HEK293 (cell line): ENCODE results near the gene MIGA1.

Source experiments
- HOXA7 ChIP-seq: sonication (generic); formaldehyde crosslinking; IDR thresholded peaks from 2 replicates; pipeline ENCODE4 v1.8.1; 2022; ENCODE audit warnings: missing genetic modification reagents, borderline replicate concordance
- KLF9 ChIP-seq: fragments of 450-650 bp; formaldehyde crosslinking; IDR thresholded peaks from 2 replicates; pipeline ENCODE4 v1.5.1; 2016; ENCODE audit warnings: missing biosample characterization, missing genetic modification characterization, low read depth
- MZF1 ChIP-seq: fragments of 450-650 bp; formaldehyde crosslinking; IDR thresholded peaks from 2 replicates; pipeline ENCODE4 v1.5.1; 2017; ENCODE audit warnings: missing biosample characterization, missing genetic modification characterization, borderline replicate concordance
- SP3 ChIP-seq: fragments of 450-650 bp; formaldehyde crosslinking; IDR thresholded peaks from 2 replicates; pipeline ENCODE4 v1.5.1; 2016; ENCODE audit warnings: missing biosample characterization, missing genetic modification characterization
- TCF7L2 ChIP-seq: IDR thresholded peaks from 2 replicates; pipeline ENCODE4 v1.6.1; 2011; ENCODE audit warnings: low read depth, mild to moderate bottlenecking, inconsistent platforms, low read length, moderate library complexity, borderline replicate concordance
- ZNF132 ChIP-seq: fragments of 450-650 bp; formaldehyde crosslinking; IDR thresholded peaks from 2 replicates; pipeline ENCODE4 v1.5.1; 2017; ENCODE audit warnings: missing biosample characterization, missing genetic modification characterization, borderline replicate concordance
- ZNF133 ChIP-seq: fragments of 450-650 bp; formaldehyde crosslinking; IDR thresholded peaks from 2 replicates; pipeline ENCODE4 v1.5.1; 2016; ENCODE audit warnings: missing biosample characterization, missing genetic modification characterization
- ZNF777 ChIP-seq: fragments of 450-650 bp; formaldehyde crosslinking; IDR thresholded peaks from 2 replicates; pipeline ENCODE4 v1.5.1; 2017; ENCODE audit warnings: missing biosample characterization, missing genetic modification characterization, borderline replicate concordance
- ZNF830 ChIP-seq: fragments of 450-650 bp; IDR thresholded peaks from 2 replicates; pipeline ENCODE4 v1.5.0; 2018; ENCODE audit warnings: missing biosample characterization, missing genetic modification characterization, low read depth, mild to moderate bottlenecking, moderate library complexity
- TF ChIP-seq, protein P1 (sequence below): fragments of 450-650 bp; formaldehyde crosslinking; IDR thresholded peaks from 2 replicates; pipeline ENCODE4 v1.5.1; 2016; ENCODE audit warnings: missing biosample characterization, missing genetic modification characterization
- TF ChIP-seq, protein P2 (sequence below): fragments of 450-650 bp; formaldehyde crosslinking; IDR thresholded peaks from 2 replicates; pipeline ENCODE4 v1.5.1; 2016; ENCODE audit warnings: missing biosample characterization, missing genetic modification characterization
- TF ChIP-seq, protein P3 (sequence below): fragments of 450-650 bp; formaldehyde crosslinking; IDR thresholded peaks from 2 replicates; pipeline ENCODE4 v1.5.1; 2016; ENCODE audit warnings: missing biosample characterization, missing genetic modification characterization
- TF ChIP-seq, protein P4 (sequence below): fragments of 450-650 bp; formaldehyde crosslinking; IDR thresholded peaks from 2 replicates; pipeline ENCODE4 v1.5.1; 2016; ENCODE audit warnings: missing biosample characterization, missing genetic modification characterization
- TF ChIP-seq, protein P5 (sequence below): fragments of 450-650 bp; formaldehyde crosslinking; IDR thresholded peaks from 2 replicates; pipeline ENCODE4 v1.5.1; 2016; ENCODE audit warnings: missing biosample characterization, missing genetic modification characterization, low read depth

DNA sequence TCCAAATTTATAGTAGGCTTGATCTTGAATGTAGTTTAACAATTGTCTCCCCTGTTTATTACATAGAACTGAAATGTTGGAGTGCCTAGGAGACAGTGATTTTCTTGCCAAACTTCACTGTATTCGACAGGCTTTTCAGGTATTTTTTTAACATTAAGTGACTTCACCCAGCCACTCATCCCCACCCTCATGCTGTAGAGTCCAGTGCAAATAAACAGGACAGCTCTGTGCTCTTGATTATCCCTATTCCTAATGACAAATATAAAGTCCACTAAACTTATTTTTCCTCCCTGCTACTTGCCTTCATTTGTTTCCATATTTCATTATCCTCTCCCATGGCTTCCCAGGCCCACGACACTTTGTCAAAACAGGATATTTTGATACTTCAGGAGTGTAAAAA, 79.8 kb downstream of the MIGA1 start:
- TF ChIP-seq, protein P1, sequence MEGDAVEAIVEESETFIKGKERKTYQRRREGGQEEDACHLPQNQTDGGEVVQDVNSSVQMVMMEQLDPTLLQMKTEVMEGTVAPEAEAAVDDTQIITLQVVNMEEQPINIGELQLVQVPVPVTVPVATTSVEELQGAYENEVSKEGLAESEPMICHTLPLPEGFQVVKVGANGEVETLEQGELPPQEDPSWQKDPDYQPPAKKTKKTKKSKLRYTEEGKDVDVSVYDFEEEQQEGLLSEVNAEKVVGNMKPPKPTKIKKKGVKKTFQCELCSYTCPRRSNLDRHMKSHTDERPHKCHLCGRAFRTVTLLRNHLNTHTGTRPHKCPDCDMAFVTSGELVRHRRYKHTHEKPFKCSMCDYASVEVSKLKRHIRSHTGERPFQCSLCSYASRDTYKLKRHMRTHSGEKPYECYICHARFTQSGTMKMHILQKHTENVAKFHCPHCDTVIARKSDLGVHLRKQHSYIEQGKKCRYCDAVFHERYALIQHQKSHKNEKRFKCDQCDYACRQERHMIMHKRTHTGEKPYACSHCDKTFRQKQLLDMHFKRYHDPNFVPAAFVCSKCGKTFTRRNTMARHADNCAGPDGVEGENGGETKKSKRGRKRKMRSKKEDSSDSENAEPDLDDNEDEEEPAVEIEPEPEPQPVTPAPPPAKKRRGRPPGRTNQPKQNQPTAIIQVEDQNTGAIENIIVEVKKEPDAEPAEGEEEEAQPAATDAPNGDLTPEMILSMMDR (tag by site-specific recombination): no peak
- TF ChIP-seq HOXA7 (CRISPR knock-in tag) (no peak), ZNF830 (tag by site-specific recombination) (no peak), SP3 (tag by site-specific recombination) (no peak), KLF9 (tag by site-specific recombination) (no peak), MZF1 (no peak), TCF7L2 (no peak), ZNF132 (tag by site-specific recombination) (no peak), ZNF777 (tag by site-specific recombination) (no peak), ZNF133 (tag by site-specific recombination) (no peak)
- TF ChIP-seq, protein P2, sequence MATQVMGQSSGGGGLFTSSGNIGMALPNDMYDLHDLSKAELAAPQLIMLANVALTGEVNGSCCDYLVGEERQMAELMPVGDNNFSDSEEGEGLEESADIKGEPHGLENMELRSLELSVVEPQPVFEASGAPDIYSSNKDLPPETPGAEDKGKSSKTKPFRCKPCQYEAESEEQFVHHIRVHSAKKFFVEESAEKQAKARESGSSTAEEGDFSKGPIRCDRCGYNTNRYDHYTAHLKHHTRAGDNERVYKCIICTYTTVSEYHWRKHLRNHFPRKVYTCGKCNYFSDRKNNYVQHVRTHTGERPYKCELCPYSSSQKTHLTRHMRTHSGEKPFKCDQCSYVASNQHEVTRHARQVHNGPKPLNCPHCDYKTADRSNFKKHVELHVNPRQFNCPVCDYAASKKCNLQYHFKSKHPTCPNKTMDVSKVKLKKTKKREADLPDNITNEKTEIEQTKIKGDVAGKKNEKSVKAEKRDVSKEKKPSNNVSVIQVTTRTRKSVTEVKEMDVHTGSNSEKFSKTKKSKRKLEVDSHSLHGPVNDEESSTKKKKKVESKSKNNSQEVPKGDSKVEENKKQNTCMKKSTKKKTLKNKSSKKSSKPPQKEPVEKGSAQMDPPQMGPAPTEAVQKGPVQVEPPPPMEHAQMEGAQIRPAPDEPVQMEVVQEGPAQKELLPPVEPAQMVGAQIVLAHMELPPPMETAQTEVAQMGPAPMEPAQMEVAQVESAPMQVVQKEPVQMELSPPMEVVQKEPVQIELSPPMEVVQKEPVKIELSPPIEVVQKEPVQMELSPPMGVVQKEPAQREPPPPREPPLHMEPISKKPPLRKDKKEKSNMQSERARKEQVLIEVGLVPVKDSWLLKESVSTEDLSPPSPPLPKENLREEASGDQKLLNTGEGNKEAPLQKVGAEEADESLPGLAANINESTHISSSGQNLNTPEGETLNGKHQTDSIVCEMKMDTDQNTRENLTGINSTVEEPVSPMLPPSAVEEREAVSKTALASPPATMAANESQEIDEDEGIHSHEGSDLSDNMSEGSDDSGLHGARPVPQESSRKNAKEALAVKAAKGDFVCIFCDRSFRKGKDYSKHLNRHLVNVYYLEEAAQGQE (tag by site-specific recombination): no peak
- TF ChIP-seq, protein P3, sequence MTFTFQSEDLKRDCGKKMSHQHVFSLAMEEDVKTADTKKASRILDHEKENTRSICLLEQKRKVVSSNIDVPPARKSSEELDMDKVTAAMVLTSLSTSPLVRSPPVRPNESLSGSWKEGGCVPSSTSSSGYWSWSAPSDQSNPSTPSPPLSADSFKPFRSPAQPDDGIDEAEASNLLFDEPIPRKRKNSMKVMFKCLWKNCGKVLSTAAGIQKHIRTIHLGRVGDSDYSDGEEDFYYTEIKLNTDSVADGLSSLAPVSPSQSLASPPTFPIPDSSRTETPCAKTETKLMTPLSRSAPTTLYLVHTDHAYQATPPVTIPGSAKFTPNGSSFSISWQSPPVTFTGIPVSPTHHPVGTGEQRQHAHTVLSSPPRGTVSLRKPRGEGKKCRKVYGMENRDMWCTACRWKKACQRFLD (tag by site-specific recombination): no peak
- TF ChIP-seq, protein P4, sequence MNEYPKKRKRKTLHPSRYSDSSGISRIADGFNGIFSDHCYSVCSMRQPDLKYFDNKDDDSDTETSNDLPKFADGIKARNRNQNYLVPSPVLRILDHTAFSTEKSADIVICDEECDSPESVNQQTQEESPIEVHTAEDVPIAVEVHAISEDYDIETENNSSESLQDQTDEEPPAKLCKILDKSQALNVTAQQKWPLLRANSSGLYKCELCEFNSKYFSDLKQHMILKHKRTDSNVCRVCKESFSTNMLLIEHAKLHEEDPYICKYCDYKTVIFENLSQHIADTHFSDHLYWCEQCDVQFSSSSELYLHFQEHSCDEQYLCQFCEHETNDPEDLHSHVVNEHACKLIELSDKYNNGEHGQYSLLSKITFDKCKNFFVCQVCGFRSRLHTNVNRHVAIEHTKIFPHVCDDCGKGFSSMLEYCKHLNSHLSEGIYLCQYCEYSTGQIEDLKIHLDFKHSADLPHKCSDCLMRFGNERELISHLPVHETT (tag by site-specific recombination): no peak
- TF ChIP-seq, protein P5, sequence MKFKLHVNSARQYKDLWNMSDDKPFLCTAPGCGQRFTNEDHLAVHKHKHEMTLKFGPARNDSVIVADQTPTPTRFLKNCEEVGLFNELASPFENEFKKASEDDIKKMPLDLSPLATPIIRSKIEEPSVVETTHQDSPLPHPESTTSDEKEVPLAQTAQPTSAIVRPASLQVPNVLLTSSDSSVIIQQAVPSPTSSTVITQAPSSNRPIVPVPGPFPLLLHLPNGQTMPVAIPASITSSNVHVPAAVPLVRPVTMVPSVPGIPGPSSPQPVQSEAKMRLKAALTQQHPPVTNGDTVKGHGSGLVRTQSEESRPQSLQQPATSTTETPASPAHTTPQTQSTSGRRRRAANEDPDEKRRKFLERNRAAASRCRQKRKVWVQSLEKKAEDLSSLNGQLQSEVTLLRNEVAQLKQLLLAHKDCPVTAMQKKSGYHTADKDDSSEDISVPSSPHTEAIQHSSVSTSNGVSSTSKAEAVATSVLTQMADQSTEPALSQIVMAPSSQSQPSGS: no peak
